GM21447 (cell line): ENCODE measurements around the gene PDLIM7.

Experiments used
- ATAC-seq: cut with Tn5 transposase; IDR thresholded peaks from one replicate; pipeline ENCODE4 v1.9.1; 2021; ENCODE audit not compliant: unreplicated experiment

PDLIM7 gene

GRCh38 chr5:177507596-177508220, 10.3 kb upstream of the PDLIM7 start:
- ATAC-seq = no peak

GRCh38 chr5:177507165-177507564, 9.8 kb upstream of the PDLIM7 start:
- no peak for ATAC-seq

GRCh38 chr5:177505075-177505474, 7.7 kb upstream of the PDLIM7 start:
- ATAC-seq = no peak

DNA sequence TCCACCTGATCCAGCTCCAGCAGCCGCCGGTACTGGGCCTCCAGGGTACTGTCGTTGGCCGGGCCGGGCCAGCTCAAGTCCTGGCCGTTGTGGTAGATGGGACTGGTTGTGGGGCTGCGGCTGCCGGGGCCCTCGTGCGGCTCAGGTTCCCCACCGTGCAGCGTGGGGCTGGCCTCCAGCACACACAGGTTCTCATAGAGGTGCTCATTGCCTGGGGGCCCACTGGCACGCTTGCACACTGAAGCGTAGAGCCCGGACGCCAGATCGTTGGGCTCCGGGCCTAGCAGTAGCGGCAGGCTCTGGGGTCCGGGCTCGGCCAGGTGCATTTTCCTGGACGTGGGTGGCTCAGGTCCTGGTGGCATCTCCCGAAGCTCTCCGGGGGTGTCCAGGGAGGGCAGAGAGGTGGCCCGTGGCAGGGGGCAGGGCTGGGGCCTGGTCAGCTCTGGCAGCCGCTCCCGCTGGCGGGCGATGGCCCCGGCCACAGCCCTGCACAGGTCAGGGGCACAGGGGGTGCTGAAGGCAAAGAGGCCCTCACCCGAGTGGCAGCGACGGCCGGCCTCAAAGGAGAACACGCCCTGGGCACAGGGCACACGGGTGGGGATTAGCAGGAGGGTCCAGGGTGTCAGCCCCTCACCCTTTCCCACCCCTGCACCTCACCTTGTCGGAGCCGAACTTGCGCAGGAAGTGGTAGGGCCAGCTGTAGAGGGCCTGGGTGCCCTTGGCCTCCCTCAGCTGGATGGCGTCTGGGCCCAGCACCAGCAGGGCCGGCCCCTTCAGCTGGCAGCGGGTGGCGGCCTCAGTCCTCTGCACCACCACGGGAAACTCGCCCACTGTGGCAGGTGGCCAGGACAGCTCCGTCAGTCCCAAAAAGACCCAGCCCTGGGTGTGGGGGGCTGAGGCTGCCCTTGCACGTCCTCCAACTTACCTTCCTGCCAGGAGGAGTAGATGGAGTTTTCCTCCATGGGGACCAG, 7.0 kb upstream of the PDLIM7 start:
- ATAC-seq = no peak

- no peak for ATAC-seq
These were observed 6.1 kb upstream of the PDLIM7 start for GRCh38 chr5:177503351-177504085.

DNA sequence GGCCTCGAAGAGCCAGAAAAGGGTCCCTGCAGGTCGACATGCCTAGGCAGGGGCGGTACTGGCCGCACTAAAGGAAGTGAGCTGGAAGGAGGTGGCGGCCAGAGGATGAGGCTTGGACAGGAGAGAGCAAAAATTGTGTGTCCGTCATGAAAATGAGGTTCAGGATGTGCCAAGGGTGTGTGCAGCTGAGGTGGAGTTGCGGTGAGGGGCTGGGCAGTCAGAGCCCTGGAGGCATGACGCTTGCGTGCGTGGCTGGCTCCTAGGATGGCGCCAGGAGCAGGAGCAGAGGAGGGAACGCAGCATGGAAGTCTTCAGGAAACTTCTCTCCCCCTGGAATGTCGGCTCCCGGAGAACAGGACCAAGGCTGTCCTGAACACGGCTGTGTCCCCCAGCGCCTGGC, 5.5 kb upstream of the PDLIM7 start:
- ATAC-seq = no peak

GRCh38 chr5:177501874-177502678, 4.7 kb upstream of the PDLIM7 start:
- no peak for ATAC-seq

DNA sequence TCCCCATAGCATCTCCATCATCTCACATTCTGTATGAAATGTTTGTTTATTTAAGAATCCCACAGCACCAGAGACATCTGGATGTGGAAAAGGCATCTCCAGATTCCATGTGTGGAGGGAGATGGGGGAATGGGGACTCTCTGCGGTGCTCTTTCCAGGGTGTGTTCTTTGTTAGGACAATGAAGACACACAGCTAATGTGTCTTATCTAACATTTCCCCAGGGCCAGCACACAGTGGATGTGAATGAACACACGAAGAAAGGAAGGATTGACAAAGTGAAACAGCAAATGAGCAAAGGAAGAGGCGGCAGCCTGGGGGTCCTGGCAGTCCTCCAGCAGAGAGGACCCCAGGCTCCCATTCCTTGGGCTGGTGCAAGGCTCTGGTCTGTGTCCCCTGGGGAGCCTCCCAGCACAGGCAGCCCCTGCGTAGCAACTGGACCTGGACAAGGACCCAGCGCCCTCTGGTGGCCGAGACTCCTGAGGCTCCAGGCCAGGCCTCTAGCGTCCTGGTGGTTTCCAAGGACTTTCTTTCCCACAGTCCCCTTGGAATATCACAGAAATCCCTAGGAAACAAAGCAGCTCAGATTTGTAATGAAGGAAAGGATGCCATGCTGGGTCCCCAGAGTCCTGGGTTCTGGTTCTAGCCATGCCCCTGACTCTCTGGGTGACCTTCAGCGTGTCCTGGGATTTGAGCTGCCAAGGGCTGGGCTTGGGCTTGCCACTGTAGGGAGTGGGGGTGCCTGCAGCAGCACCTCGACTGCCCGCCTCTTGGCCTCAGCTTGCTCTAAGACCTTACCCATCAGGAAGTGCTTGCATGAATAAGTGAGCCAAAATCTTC, 3.5 kb upstream of the PDLIM7 start:
- ATAC-seq = no peak

- no peak for ATAC-seq
These were observed 2.4 kb upstream of the PDLIM7 start for GRCh38 chr5:177499842-177500241.

- peak; percentile 8 for ATAC-seq
These were observed 796 bp upstream of the PDLIM7 start for GRCh38 chr5:177498013-177498787.

- ATAC-seq = no peak
These were observed 595 bp downstream of the PDLIM7 start for GRCh38 chr5:177496727-177497291.

DNA sequence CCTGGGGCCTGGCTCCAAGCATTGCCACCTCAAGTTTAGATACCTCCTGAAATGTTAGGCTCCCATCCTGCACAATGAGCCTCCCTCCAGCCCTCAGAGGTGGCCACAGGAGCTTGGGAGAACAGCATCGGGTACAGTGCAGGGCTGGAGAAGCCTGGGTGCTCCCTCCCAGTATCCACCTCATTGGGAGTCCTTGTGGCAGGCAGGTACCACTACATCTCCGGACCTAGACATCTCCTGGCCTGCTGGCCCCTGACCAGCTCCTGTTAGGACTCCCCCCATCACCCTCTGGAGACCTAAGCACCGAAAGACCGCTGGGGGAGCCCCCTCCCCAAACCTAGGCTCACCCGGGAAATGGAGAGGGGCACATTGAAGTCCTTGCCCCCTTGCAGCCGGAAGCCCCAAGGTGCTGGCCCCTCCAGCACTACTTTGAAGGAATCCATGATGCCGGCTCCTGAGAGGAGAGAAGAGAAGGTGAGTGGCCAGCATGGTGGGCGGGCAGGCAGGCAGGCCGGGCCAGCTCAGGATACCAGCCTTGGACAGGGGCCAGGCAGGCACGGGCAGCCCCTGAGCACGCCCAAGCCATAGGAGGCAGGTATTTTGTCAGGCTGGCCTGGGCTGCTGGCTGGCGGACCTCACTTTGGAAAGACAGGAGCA, 1.2 kb downstream of the PDLIM7 start:
- no peak for ATAC-seq

DNA sequence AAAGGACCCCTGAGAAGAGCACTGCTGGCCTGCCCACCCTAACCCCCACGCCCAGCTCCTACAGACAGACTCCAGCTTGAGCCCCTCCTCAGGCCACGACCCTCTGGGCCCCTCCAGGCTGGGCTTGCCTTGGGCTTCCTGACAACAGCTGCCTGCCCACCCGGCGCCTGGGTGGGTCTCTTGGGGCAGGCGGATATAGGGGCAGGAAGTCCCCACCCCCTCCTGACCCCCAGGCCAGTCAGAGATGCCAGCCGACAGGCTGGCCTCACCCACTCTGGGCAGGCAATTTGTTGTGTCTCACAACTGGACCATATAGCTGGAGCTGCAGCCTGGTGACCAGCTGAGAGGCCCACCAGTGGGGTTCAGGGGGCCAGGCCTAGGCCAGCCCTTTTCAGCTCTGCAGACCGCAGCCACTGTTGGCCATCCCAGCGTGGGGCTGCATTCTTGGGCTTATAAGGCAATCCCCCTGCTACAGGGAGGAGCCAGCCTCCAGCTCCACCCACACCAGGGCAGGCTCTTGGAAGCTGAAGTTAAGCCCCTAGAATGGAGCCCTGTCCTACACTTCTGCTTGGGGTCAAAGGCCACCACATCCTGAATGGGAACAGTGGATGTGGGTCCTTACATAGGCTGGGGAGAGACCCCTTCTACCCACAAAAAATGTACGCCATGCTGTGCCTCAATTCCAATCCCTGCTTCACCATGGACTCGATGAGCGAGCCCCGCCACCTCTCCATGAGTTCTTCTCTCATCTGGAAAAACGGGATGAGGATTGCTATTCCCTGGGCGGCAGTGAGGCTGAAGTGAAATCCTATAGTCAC, 2.0 kb downstream of the PDLIM7 start:
- ATAC-seq = no peak

DNA sequence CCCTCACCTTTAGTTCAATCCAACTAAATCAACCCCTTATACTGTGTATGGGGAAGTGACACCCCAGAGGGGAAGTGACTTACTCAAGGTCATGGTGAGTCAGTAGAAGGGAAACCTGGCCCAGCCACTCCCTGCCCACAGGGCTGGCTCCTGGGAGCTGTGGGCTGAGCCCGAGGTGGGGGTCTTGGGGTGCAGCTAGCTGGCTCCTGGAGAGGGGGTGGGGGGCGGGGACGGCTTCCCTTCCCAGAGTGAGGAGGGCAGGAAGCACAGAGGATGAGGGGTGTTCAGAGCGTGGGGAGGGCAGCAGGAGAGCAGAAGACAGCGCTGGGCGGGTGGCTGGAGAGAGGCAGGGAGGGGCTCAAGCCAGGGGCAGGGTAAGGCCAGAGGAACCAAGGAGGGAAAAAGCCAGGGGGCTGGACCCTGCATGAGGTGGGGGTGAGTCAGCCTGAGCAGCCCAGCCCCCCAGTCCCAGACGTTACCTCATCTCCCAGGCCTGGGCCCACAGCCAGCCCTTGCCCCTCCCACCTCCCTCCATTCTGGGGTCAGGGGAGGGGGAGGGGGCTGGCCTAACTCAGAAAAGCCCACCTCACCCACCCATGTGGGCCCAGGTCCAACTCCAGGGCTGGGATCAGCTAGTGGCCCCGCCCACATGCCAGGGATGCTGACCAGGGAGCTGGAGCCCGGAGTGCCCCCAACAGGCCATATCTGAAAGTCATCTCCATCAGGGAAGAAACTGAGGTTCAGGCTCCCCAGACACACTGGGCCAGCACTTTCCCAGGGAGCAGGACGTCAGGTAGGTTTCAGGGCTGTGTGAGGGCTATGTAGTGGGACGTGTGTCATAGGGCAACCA, 2.8 kb downstream of the PDLIM7 start:
- no peak for ATAC-seq

DNA sequence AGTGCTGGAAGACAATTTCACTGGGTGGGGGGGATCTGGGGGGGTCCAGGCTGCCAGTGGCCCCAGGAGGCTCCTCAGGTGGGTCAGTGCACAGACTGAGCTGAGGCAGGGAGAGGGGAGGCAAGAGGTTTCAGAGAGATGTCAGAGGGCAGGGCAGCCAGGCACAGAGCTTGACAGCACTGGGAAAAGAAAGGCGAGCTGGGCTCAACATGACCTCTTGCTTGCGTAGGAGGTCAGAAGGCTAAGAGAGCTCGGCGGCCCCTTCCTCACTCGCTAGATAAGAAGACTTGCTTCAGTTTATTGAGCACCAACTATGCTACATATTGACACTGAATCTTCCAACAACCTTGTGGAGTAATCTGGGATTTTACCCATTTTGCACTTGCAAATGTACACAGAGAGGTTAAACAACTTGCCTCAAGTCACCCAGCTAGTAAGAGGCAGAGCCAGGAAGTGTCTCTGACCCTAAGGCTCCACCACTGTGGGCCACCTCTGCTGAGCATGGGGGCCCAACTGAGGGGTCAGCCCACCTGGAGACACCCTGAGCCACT, 3.5 kb downstream of the PDLIM7 start:
- no peak for ATAC-seq

GRCh38 chr5:177492841-177493240, 4.6 kb downstream of the PDLIM7 start:
- no peak for ATAC-seq
